NCI-H128 (cell line): ENCODE results near the gene DEPP1.

ENCODE experiments used
- DNase-seq: peaks from one replicate; lab custom pipeline; 2025; ENCODE audit not compliant: unreplicated experiment; lab: John Stamatoyannopoulos, UW

The DEPP1 gene

GRCh38 chr10:44968091-44968490, 10.5 kb downstream of the DEPP1 start:
- no peak for DNase-seq

- no peak for DNase-seq
Measured at GRCh38 chr10:44967616-44968015, 11.0 kb downstream of the DEPP1 start.

GRCh38 chr10:44966816-44967509, 11.6 kb downstream of the DEPP1 start:
- no peak for DNase-seq

GRCh38 chr10:44966129-44966815, 12.3 kb downstream of the DEPP1 start:
- no peak for DNase-seq

- no peak for DNase-seq
Measured at GRCh38 chr10:44965651-44966097, 12.9 kb downstream of the DEPP1 start.

GRCh38 chr10:44965104-44965503, 13.5 kb downstream of the DEPP1 start:
- DNase-seq = no peak

GRCh38 chr10:44963772-44964633, 14.6 kb downstream of the DEPP1 start:
- DNase-seq = no peak

- DNase-seq = no peak
Measured at GRCh38 chr10:44962870-44963738, 15.5 kb downstream of the DEPP1 start.

- no peak for DNase-seq
Measured at GRCh38 chr10:44961931-44962750, 16.5 kb downstream of the DEPP1 start.

- no peak for DNase-seq
Measured at GRCh38 chr10:44961230-44961571, 17.4 kb downstream of the DEPP1 start.

GRCh38 chr10:44960482-44961229, 18.0 kb downstream of the DEPP1 start:
- no peak for DNase-seq

- DNase-seq = no peak
Measured at GRCh38 chr10:44960088-44960460, 18.5 kb downstream of the DEPP1 start.

- peak; percentile 45 for DNase-seq
Measured at GRCh38 chr10:44959247-44960087, 19.1 kb downstream of the DEPP1 start, which contains the start of gene RASSF4. Gene RASSF4, plus strand, starts transcription at chr10:44959802. Its CDS starts 10,401 bp downstream, at chr10:44970203.

GRCh38 chr10:44958898-44959246, 19.7 kb downstream of the DEPP1 start:
- no peak for DNase-seq

- no peak for DNase-seq
Measured at GRCh38 chr10:44958196-44958897, 20.3 kb downstream of the DEPP1 start.

GRCh38 chr10:44956717-44957706, 21.6 kb downstream of the DEPP1 start:
- no peak for DNase-seq

- DNase-seq = no peak
Measured at GRCh38 chr10:44956226-44956625, 22.4 kb downstream of the DEPP1 start.
